Liver (tissue), 9 donors: ENCODE results near the gene LRRC8B. TPM values are rescaled to one million over a fixed set of nuclear protein-coding genes. Genes with fewer than 3 reads are reported as not detected.

ENCODE experiments used
- DNase-seq: peaks from one replicate; pipeline ENCODE4 v3.0.0-alpha.2; 2017; ENCODE audit warnings: low spot score
- H3K27ac ChIP-seq, 2 donors: one replicate each; pipeline ENCODE4 v1.7.0; 2013; ENCODE audit warnings: inconsistent platforms in 2 of 2, low read length in 2 of 2, control low read depth in 1 of 2, low read depth in 1 of 2, mild to moderate bottlenecking in 1 of 2
- H3K27me3 ChIP-seq, 4 donors: one replicate each; pipeline versions ENCODE4 v1.6.1 to v1.7.0; 2013; ENCODE audit warnings: low read length in 3 of 4, inconsistent platforms in 1 of 4, mild to moderate bottlenecking in 1 of 4, moderate library complexity in 1 of 4; ENCODE audit not compliant: control insufficient read depth in 4 of 4, insufficient read depth in 4 of 4
- H3K36me3 ChIP-seq, 4 donors: one replicate each; pipeline versions ENCODE4 v1.6.1 to v1.7.0; 2013; ENCODE audit warnings: low read length in 3 of 4, mild to moderate bottlenecking in 3 of 4, low read depth in 1 of 4, moderate library complexity in 1 of 4; ENCODE audit not compliant: control insufficient read depth in 4 of 4, insufficient read depth in 3 of 4
- H3K4me1 ChIP-seq, 4 donors: one replicate each; pipeline versions ENCODE4 v1.6.1 to v1.7.0; 2013; ENCODE audit warnings: low read length in 3 of 4, mild to moderate bottlenecking in 3 of 4, moderate library complexity in 1 of 4; ENCODE audit not compliant: control insufficient read depth in 4 of 4, insufficient read depth in 4 of 4
- H3K4me3 ChIP-seq, 3 donors: one replicate each; pipeline versions ENCODE4 v1.6.1 to v1.7.0; 2013; ENCODE audit warnings: low read length in 3 of 3, control low read depth in 1 of 3, low read depth in 1 of 3, mild to moderate bottlenecking in 1 of 3
- H3K9ac ChIP-seq, 2 donors: one replicate each; pipeline ENCODE4 v1.7.0; 2013; ENCODE audit warnings: low read length in 2 of 2, mild to moderate bottlenecking in 2 of 2, moderate library complexity in 2 of 2, control low read depth in 1 of 2, low read depth in 1 of 2
- H3K9me3 ChIP-seq, 4 donors: one replicate each; pipeline versions ENCODE4 v1.6.1 to v1.7.0; 2013; ENCODE audit warnings: low read length in 3 of 4; ENCODE audit not compliant: control insufficient read depth in 4 of 4
- ATF3 ChIP-seq: IDR thresholded peaks from 2 replicates; pipeline ENCODE4 v1.6.1; 2016; ENCODE audit warnings: antibody characterized with exemption
- CTCF ChIP-seq: fragments of 150-350 bp; IDR thresholded peaks from 2 replicates; pipeline ENCODE4 v1.5.1; 2017; ENCODE audit warnings: improper control_type of control experiment, low read depth, low read length; ENCODE audit not compliant: missing input control
- EGR1 ChIP-seq, 2 donors: IDR thresholded peaks; 2 replicates each; pipeline ENCODE4 v1.6.1; 2016 to 2018; ENCODE audit warnings: antibody characterized with exemption in 2 of 2, low read depth in 2 of 2
- FOXA1 ChIP-seq: IDR thresholded peaks from 2 replicates; pipeline ENCODE4 v1.6.1; 2016; ENCODE audit warnings: antibody characterized with exemption
- FOXA2 ChIP-seq: IDR thresholded peaks from 2 replicates; pipeline ENCODE4 v1.6.1; 2016; ENCODE audit warnings: antibody characterized with exemption
- GABPA ChIP-seq, 2 donors: IDR thresholded peaks in 1 of 2; conservative IDR thresholded peaks in 1 of 2; 2 replicates each; pipeline ENCODE4 v1.6.1; 2016; ENCODE audit warnings: antibody characterized with exemption in 2 of 2, mild to moderate bottlenecking in 1 of 2, moderate library complexity in 1 of 2
- HNF4A ChIP-seq, 2 donors: conservative IDR thresholded peaks; 2 replicates each; pipeline ENCODE4 v1.6.1; 2016; ENCODE audit warnings: antibody characterized with exemption in 2 of 2, mild to moderate bottlenecking in 2 of 2
- HNF4G ChIP-seq: IDR thresholded peaks from 2 replicates; pipeline ENCODE4 v1.6.1; 2016; ENCODE audit warnings: antibody characterized with exemption
- JUND ChIP-seq, 2 donors: IDR thresholded peaks; 2 replicates each; pipeline ENCODE4 v1.6.1; 2016; ENCODE audit warnings: antibody characterized with exemption in 2 of 2
- MAX ChIP-seq: IDR thresholded peaks from 2 replicates; pipeline ENCODE4 v1.6.1; 2016; ENCODE audit warnings: antibody characterized with exemption
- NR2F2 ChIP-seq: IDR thresholded peaks from 2 replicates; pipeline ENCODE4 v1.6.1; 2016; ENCODE audit warnings: antibody characterized with exemption
- RAD21 ChIP-seq, 2 donors: IDR thresholded peaks; 2 replicates each; pipeline ENCODE4 v1.6.1; 2016; ENCODE audit warnings: antibody characterized with exemption in 2 of 2, mild to moderate bottlenecking in 2 of 2
- REST ChIP-seq: IDR thresholded peaks from 2 replicates; pipeline ENCODE4 v1.6.1; 2016; ENCODE audit warnings: antibody characterized with exemption, mild to moderate bottlenecking
- RXRA ChIP-seq, 2 donors: IDR thresholded peaks; 2 replicates each; pipeline ENCODE4 v1.6.1; 2017 to 2018; ENCODE audit warnings: antibody characterized with exemption in 2 of 2, mild to moderate bottlenecking in 1 of 2
- SP1 ChIP-seq: IDR thresholded peaks from 2 replicates; pipeline ENCODE4 v1.6.1; 2018; ENCODE audit warnings: antibody characterized with exemption, mild to moderate bottlenecking
- TAF1 ChIP-seq: conservative IDR thresholded peaks from 2 replicates; pipeline ENCODE4 v1.6.1; 2016; ENCODE audit warnings: antibody characterized with exemption, mild to moderate bottlenecking
- YY1 ChIP-seq: IDR thresholded peaks from 2 replicates; pipeline ENCODE4 v1.6.1; 2016; ENCODE audit warnings: antibody characterized with exemption, mild to moderate bottlenecking
- ZBTB33 ChIP-seq: IDR thresholded peaks from 2 replicates; pipeline ENCODE4 v1.6.1; 2016; ENCODE audit warnings: antibody characterized with exemption
- WGBS: extraction: QIAGEN DNeasy Blood & Tissue Kit; methylation state at CpG from one replicate; pipeline ENCODE4 v1.1.7; 2013; 5-methylcytosine and 5-hydroxymethylcytosine counted together
- polyA plus RNA-seq, 2 donors: library from polyadenylated mRNA; stranded (reverse) in 1 of 2; unstranded in 1 of 2; fragments of 200-250 nt in 1 of 2; fragments of >200 nt in 1 of 2; fragmentation: Nextera tagmentation in 1 of 2; extraction: Ambion mirVana in 1 of 2; gene quantifications; one replicate each; pipeline versions ENCODE4 v1.2.1 to v1.2.3, GENCODE V29; 2013 to 2015
- total RNA-seq, 2 donors: library from RNA; depleted of rRNA; stranded (reverse); fragments of >200 nt; gene quantifications; one replicate each; pipeline ENCODE4 v1.2.3, GENCODE V29; 2014
- donor health status: healthy.
- donor health status: healthy.
- donor health status: healthy.
- donor health status: healthy.
- donor health status: healthy.

LRRC8B gene
- total and polyA plus RNA-seq, 4 donors: 1.2 to 4.3 (median 2.5) TPM

DNA sequence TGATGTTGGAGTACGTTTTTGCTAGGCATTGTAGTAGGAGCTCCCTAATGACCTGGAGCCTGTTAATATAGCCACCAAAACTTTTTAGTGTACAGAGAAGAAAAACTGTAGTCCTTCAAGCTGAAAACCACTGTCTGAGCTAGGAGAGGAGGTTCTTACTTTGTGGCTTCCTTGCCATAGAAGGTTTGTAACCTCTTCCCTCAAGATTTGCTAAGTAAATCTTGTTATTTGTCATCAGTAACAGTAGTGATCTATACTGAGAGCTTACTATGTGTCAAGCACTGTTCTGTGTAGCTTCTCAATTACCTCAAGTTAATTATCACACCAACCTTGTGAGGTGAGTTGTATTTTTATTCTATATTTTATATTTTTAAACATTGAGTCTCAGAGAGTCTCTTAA, 87.1 kb downstream of the LRRC8B start:
- 70% methylated on average over 1 of the region's 1 CpG for WGBS
- H3K36me3 ChIP-seq: no peaks in the 10 kb centered on the region
- no peaks in the 10 kb centered on the region for H3K4me1 ChIP-seq
- no peak overlapping the region for H3K9ac ChIP-seq
- H3K9me3 ChIP-seq: no peaks in the 10 kb centered on the region
- no peaks in the 10 kb centered on the region for H3K27me3 ChIP-seq
- TF ChIP-seq NR2F2 (no peak), HNF4G (no peak), RAD21 (IDR thresholded peaks at IDR 0.05) (no peak), MAX (no peak), TAF1 (no peak), ATF3 (no peak), FOXA2 (no peak), YY1 (no peak), GABPA (IDR thresholded peaks at IDR 0.05 in 1 of 2, conservative IDR thresholded peaks at IDR 0.05 in 1 of 2) (no peak), REST (no peak), SP1 (no peak), HNF4A (conservative IDR thresholded peaks at IDR 0.05) (no peak), EGR1 (IDR thresholded peaks at IDR 0.05; ENCODE audit: low read depth in 2 of 2) (no peak), FOXA1 (no peak), RXRA (IDR thresholded peaks at IDR 0.05) (no peak), JUND (IDR thresholded peaks at IDR 0.05) (no peak), CTCF (no peak), ZBTB33 (no peak)
- no peak overlapping the region for H3K4me3 ChIP-seq
- no peak for DNase-seq
- H3K27ac ChIP-seq: no peak overlapping the region
